Cerebellar cortex (tissue), 1 donor: Measurements from ENCODE around the gene KMT2C.
"Not testable (repeated sequence)": the region's sequence is repeated elsewhere in the genome, so short reads cannot be mapped to it uniquely, and the experiment has no call there.

Experiments used
- DNase-seq: peaks from one replicate; pipeline ENCODE4 v3.0.0-alpha.2; 2015; ENCODE audit warnings: low spot score

Gene KMT2C

GRCh38 chr7:152435384-152436110 lies at the start of gene KMT2C:
Gene KMT2C (minus strand): TSS chr7:152436003. CDS start chr7:152435786, 217 bp downstream.
- peak; percentile 46 for DNase-seq

DNA sequence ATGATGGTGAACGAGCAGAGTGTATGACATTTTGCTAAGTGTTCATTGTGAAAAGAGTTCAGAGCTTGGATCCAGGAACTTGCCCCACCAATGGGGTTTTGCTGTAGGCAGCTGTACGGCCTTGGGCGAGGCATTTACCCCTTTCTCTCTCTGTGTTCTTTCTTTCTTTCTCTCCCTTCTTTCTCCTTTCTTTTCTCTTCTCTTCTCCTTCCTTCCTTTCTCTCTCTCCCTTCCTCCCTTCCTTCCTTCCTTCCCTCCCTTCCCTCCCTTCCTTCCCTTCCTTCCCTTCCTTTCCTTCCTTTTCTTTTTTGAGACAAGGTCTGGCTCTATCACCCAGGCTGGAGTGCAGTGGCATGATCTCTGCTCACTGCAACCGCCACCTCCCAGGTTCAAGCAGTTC lies 45.3 kb upstream of the KMT2C start:
- no peak for DNase-seq

DNA sequence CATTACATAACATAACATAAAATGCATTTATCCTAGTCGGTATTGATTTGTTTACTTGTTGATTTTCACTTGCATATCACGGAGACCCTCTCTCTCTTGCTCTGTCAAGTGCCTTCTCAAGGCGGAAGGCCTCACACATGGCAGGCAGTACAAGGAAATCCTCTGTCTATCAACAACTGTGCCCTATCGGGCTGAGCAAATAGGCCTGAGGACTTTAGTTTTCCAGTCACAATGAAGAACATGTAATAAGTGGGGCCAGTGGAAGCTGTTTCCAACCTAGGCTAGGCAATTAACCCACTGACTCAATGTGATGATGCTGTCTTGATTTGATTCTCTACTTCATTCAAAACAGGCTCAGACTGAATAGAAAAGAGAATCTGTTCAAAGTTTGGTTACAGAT lies 44.9 kb upstream of the KMT2C start:
- no peak for DNase-seq

DNA sequence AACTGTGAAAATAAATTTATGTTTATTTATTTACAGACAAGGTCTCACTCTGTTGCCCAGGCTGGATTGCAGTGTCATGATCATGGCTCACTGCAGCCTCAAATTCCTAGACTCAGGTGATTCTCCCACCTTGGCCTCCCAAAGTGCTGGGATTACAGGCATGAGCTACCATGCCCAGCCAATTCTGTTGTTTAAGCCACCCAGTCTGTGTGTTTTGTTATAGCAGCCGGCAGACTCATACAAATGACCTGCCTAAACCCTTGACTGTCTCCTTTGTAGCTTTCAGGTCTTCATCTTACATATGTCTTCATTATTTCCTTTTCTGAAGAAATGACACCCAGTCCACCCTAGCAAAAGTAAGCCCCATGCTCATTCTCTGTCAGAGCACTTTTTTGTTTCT lies 43.8 kb upstream of the KMT2C start:
- DNase-seq = no peak

DNA sequence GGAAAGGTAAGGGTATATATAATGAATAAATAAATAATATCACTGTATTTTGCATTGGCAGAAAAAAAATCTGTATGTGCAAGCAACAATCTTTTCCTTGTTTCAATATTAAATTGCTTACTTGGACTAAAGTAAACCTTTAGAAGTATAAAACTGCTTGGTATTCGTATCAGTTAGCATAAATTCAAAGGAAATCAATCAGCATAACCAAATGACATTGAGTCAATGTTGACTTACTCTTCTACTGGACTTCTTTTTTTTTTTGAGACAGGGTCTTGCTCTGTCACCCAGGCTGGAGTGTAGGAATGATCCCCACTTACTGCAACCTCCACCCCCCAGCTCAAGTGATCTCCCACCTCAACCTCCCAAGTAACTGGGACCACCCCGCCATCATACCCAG lies 42.3 kb upstream of the KMT2C start:
- no peak for DNase-seq

GRCh38 chr7:152477079-152477478 lies 41.3 kb upstream of the KMT2C start:
- no peak for DNase-seq

DNA sequence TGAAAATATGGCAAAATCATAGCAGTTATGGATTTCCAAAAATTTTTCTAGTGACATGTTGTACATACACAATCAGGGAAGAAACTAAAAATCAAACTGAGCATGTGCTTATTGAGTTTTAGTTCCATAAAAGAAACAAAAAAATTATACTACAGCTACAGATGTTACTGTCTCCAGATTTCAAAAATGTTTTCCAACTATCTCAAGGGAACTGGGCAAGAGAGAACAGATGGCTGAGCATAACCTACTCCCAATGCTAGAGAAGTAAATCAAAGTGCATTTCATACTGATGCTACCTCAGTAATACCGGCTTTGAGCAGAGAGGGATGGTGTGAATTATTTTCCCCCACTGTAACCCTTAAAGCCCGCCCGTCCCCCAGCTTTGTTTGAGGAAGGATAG lies 40.7 kb upstream of the KMT2C start:
- DNase-seq = no peak

- not testable (repeated sequence) for DNase-seq
These were observed 35.3 kb upstream of the KMT2C start for GRCh38 chr7:152471023-152471620.

DNA sequence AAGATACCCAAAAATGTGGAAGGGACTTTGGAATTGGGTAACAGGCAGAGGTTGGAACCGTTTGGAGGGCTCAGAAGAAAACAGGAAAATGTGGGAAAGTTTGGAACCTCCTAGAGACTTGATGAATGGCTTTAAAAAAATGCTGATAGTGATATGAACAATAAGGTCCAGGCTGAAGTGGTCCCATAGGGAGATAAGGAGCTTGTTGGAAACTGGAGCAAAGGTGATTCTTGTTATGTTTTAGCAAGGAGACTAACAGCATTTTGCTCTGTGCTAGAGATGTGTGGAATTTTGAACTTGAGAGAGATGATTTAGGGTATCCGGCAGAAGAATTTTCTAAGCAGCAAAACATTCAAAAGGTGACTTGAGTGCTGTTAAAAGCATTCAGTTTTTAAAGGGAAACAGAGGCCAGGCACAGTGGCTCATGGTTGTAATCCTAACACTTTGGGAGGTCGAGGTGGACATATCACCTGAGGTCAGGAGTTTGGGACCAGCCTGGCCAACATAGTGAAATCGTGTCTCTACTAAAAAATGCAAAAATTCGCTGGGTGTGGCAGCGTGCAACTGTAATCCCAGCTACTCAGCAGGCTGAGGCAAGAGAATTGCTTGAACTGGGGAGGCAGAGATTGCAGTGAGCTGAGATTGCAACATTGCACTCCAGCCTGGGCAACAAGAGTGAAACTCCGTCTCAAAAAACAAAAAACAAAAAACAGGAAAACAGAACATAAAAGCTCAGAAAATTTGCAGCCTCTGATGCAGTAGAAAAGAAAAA lies 34.6 kb upstream of the KMT2C start:
- not testable (repeated sequence) for DNase-seq

- not testable (repeated sequence) for DNase-seq
These were observed 33.8 kb upstream of the KMT2C start for GRCh38 chr7:152469576-152469975.

DNA sequence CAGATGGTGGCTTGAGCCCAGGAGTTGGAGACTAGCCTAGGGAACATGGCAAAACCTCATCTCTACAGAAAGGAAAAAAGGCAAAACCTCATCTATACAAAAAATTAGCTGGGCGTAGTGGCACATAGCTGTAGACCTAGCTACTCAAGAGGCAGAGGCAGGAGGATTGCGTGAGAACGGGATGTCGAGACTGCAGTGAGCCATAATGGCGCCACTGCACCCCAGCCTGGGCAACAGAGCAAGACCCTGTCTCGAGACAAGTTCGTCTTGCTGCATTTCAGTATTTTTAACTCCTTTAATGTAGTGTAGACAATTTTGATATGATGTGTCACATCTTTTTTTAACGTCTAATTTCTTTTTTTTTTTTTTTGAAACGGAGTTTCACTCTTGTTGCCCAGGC lies 31.4 kb upstream of the KMT2C start:
- no peak for DNase-seq

DNA sequence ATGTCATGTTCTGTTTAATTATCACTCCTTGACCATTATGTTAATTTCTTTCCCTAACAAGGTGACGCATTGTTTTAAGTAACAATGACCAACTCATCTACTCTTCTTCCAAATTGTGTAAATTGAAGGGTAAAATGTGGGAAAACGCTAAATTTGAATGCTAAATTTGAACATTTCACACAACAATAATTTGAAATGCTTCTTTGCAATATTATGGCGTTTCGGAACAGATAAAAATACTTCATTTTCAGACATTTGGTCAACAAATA lies 29.2 kb upstream of the KMT2C start:
- DNase-seq = no peak

DNA sequence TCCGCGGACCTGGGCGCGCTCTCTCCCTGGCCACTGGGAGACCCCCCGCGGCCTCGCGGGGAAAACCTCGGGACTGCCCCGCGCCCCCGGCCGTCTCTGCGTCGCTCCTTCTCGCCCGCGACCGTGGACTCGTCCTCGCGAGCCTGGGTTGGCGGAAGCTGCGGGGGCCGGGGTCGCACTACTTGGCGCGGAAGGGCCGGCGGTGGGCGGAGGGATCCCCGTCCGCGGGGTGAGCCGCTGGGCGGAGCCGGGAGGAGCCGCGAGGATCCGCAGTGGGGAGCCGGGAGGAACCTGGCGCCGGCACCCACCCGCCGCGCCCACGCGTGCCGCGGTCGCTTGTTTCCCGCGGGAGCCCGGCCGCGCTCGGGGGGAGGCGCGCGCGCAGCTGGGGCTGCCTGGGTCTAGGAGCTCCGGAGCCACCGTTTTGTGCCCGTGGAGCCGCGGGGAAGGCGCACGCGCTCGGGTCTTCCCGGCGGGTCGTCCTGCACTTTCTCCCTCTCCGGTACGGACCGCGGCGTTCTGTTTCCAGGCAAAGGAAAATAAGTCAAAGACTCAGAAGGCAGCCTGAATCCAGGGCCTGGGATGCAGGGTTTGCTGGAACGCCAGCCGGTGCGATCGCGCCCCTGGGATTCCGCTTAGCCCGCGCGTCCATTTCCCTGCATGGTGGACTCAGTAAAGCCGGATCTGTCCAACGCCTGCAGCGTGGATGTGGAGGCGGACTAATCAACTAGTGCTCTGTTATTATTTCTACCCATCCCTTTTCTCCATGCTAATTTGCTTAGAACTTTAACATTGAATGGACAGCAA lies 28.7 kb upstream of the KMT2C start:
- DNase-seq = peak; percentile 68

DNA sequence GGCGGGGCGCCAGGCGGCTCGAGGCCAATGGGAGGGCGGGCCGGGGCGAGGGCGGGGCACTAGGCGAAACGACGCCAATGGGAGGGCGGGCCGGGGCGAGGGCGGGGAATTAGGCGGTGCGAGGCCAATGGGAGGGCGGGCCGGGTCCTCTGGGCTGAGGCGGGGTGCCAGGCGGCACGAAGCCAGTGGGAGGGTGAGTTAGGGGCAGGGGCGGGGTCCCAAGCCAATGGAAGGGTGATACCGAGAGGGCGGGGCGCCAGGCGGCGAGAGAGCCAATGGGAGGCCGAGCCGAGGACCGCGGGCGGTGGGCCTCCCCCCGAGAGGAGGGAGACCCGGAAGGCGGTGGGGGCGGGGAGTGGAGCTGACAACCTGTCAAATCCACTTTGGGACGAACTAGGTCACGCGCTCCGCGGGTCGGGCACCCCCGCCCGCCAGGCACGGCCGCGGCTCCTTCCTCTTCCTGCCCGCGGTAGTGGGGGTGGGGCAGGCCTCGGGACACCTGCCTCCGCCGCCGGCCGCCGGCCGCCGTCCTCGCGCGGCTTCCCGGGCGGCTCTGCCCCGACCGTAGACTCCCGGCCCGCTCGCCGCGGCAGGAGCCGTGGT lies 28.0 kb upstream of the KMT2C start:
- peak; percentile 99 for DNase-seq

GRCh38 chr7:152462995-152463708 lies 27.3 kb upstream of the KMT2C start:
- DNase-seq = peak; percentile 80

- DNase-seq = no peak
These were observed 24.0 kb upstream of the KMT2C start for GRCh38 chr7:152459724-152460251.

DNA sequence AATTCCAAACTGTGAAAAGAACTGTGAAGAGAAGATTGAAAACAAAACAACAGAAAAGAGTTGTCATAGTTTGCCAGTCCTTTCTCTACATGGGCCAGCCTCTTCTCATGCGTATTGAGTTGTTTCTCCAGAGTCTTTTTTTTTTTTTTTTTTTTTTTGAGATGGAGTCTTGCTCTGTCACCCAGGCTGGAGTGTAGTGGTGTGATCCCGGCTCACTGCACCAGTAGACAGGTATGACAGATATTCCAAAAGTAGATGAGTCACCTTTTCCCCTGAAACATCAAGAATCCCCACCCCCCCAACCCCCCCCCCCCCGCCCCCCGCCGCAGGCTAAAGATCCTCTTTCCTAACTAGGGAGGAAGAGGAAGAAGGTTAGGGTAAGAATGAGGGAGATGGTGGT lies 15.6 kb upstream of the KMT2C start:
- no peak for DNase-seq

GRCh38 chr7:152445386-152446008 lies 9.7 kb upstream of the KMT2C start:
- not testable (repeated sequence) for DNase-seq

GRCh38 chr7:152443586-152443985 lies 7.8 kb upstream of the KMT2C start:
- no peak for DNase-seq

DNA sequence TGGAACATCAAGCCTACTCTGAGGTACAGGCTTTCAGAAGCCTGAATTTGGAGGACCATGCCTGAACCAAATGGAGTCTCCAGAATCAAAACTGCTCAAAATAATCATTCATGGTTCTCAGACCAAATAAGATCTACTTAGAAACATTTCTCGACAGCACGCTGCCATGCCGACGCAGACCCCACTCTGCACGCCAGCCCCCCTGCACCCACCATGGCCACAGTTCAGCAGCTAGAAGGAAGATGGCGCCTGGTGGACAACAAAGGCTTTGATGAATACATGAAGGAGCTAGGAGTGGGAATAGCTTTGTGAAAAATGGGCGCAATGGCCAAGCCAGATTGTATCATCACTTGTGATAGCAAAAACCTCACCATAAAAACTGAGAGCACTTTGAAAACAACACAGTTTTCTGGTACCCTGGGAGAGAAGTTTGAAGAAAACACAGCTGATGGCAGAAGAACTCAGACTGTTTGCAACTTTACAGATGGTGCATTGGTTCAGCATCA lies 6.6 kb upstream of the KMT2C start:
- DNase-seq = no peak
